ENCODE measurements around the gene FAM180A.
"Not testable (repeated sequence)": the region's sequence is repeated elsewhere in the genome, so short reads cannot be mapped to it uniquely, and the experiment has no call there.

FAM180A gene

GRCh38 chr7:135712182-135712782, 36.3 kb downstream of the FAM180A start:
- no peak for DNase-seq (ENCODE audit: low spot score)

GRCh38 chr7:135711139-135711469, 37.5 kb downstream of the FAM180A start:
- DNase-seq (ENCODE audit: low spot score), result no peak

GRCh38 chr7:135710417-135711138, 38.0 kb downstream of the FAM180A start:
- DNase-seq (ENCODE audit: low spot score), result peak; percentile 55

- DNase-seq (ENCODE audit: low spot score), result no peak
Observed at GRCh38 chr7:135709508-135709907, 39.1 kb downstream of the FAM180A start.

GRCh38 chr7:135708041-135708440, 40.6 kb downstream of the FAM180A start:
- no peak for DNase-seq (ENCODE audit: low spot score)

- DNase-seq (ENCODE audit: low spot score), result no peak
Observed at GRCh38 chr7:135707570-135707966, 41.0 kb downstream of the FAM180A start.

- DNase-seq (ENCODE audit: low spot score), result no peak
Observed at GRCh38 chr7:135706858-135707569, 41.6 kb downstream of the FAM180A start.

- DNase-seq (ENCODE audit: low spot score), result no peak
Observed at GRCh38 chr7:135706038-135706742, 42.4 kb downstream of the FAM180A start.

- DNase-seq (ENCODE audit: low spot score), result no peak
Observed at GRCh38 chr7:135704698-135705097, 43.9 kb downstream of the FAM180A start.

- DNase-seq (ENCODE audit: low spot score), result peak; percentile 9
Observed at GRCh38 chr7:135704074-135704473, 44.5 kb downstream of the FAM180A start.

GRCh38 chr7:135697276-135698049, 51.1 kb downstream of the FAM180A start:
- no peak for DNase-seq (ENCODE audit: low spot score)

GRCh38 chr7:135693558-135693957, 55.1 kb downstream of the FAM180A start:
- no peak for DNase-seq (ENCODE audit: low spot score)

GRCh38 chr7:135692606-135693005, 56.0 kb downstream of the FAM180A start:
- not testable (repeated sequence) for DNase-seq (ENCODE audit: low spot score)

- no peak for DNase-seq (ENCODE audit: low spot score)
Observed at GRCh38 chr7:135692055-135692454, 56.6 kb downstream of the FAM180A start.

GRCh38 chr7:135690566-135690965, 58.0 kb downstream of the FAM180A start:
- no peak for DNase-seq (ENCODE audit: low spot score)

- no peak for DNase-seq (ENCODE audit: low spot score)
Observed at GRCh38 chr7:135687466-135687865, 61.1 kb downstream of the FAM180A start.

GRCh38 chr7:135685306-135686084, 63.1 kb downstream of the FAM180A start:
- DNase-seq (ENCODE audit: low spot score), result no peak

GRCh38 chr7:135684699-135685098, 63.9 kb downstream of the FAM180A start:
- DNase-seq (ENCODE audit: low spot score), result no peak

GRCh38 chr7:135684136-135684535, 64.5 kb downstream of the FAM180A start:
- DNase-seq (ENCODE audit: low spot score), result no peak

- no peak for DNase-seq (ENCODE audit: low spot score)
Observed at GRCh38 chr7:135683609-135684008, 65.0 kb downstream of the FAM180A start.

GRCh38 chr7:135682191-135682590, 66.4 kb downstream of the FAM180A start:
- DNase-seq (ENCODE audit: low spot score), result no peak
